GM18505 (cell line): ENCODE data around the gene OSBPL8.

Experiments used
- ATAC-seq: cut with Tn5 transposase; IDR thresholded peaks from one replicate; pipeline ENCODE4 v1.9.1; 2021; ENCODE audit not compliant: unreplicated experiment
- POLR2A ChIP-seq: IDR thresholded peaks from 4 replicates; pipeline ENCODE4 v1.6.1; 2011; ENCODE audit warnings: borderline replicate concordance; ENCODE audit not compliant: insufficient read depth, insufficient read length; ENCODE audit errors: extremely low read depth

Gene OSBPL8

DNA sequence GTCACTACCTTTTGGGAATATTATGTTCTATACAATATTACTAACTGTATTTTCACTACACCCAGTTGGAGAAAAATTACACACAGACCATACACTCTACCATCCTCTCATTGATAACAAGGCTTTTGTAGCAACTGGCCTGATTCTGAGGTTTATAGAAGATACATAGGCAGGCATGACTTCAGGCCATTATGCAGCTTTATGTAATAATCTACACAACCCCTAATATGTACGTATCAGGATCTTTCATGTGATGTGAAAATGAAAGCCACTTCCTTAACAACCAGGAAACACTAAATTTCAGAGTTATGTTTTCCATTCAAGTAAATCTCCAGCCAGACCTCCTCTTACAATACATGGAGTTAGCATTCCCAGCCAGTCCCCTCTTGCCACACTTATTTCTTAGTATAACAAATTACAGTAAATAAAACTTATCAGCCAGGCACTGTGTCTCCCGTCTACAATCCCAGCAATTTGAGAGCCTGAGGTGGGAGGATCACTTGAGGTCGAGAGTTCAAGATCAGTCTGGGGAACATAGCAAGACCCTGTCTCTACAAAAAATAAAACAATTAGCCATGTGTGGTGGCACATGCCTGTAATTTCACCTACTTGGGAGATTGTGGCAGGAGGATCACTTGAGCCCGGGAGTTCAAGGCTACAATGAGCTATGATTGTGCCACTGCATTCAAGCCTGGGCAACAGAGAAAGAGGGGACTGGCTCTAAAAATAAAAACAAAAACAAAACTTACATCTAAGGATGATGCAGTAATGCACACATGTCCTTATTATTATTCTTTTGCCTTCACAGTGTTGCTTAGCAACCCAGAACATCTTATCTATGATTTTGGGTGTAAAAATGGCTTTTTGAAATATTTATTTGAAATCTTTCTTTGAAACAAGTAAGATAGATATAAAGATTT, 10.4 kb upstream of the OSBPL8 start:
- no peak for ATAC-seq
- no peak for TF ChIP-seq POLR2A

DNA sequence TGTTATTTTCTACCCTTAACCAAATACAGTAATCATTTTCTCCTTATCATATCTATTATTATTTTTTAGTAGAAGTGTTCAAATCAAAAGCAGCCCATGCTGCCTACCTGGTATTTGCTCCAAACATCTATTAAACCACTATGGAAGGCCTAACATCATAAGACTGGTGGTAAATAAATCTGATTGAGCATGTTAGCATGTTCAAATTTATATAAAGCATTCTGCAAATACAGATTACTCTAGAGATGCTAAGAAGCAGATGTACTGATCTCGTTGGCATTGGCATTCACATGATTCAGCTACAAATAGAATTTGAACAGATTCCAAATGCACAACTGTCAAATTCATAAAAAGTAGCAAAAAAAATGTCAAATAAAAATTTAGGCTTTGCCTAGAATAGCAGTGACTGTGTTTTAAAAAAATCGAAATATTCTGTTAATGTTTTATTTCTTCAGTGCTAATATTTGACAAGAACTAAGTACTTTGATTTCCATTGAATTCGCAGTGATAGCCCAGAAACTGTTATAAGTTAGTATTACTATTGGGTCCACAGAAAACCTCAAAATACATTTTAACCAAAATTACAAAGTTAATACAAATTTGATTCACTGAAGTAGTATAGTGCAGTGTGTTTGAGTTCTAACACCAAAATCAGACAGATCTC, 9.4 kb upstream of the OSBPL8 start:
- TF ChIP-seq POLR2A: no peak
- ATAC-seq: no peak

DNA sequence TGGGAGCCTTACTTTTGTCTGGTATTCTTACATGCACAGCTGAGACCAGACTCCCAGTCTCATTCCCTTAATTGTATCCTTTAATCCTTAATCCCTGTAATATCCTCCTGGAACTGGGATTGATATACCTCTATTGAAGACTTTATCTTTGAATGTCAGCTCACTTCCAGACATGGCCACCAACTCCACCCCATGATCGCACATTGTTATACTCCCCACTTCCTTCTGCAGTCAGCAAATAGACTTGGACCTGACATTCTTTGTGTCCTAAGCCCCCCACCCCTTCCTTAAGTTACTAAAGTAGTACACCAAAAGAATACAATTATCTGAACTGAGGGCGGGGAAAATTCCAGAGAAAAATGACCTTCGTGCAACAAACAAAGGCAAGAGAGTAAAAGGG, 8.6 kb upstream of the OSBPL8 start:
- no peak for ATAC-seq
- no peak for TF ChIP-seq POLR2A

DNA sequence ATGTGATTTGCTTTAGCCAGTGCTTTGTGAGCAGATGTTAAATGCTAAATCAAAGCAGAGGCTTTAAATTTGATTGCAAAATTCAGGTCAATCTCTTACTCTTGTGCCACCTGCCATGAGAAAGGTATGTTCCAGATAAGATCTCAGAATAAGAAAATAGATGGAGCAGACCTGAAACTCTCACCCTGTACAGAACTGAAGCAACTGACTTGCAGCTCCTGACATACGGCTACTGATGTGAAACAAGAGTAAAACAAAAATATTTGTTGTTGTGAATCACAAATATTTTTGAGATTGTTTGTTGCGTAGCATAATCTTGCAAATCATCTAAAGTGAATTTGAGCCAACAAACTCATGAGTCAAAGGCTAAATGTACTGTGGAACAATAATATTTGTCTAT, 3.5 kb upstream of the OSBPL8 start:
- no peak for TF ChIP-seq POLR2A
- ATAC-seq: no peak

DNA sequence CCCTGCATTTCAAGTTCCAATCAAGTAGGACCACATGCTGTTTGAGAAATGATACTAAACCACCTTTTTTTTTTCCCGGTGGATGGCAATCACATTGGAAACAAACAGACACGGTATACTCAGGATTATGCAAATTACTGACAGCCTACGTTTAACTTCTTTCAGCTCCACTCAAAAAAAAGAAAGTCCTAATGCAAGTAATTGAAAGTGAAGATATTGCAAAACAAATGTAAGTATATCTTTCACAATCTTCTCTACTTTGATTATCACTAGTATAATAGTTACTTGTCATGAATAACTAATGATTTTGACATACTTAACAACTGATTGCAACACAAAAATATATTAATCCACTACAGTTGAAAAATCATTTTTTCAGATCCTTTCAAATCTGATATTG, 2.6 kb upstream of the OSBPL8 start:
- ATAC-seq: no peak
- TF ChIP-seq POLR2A: no peak

DNA sequence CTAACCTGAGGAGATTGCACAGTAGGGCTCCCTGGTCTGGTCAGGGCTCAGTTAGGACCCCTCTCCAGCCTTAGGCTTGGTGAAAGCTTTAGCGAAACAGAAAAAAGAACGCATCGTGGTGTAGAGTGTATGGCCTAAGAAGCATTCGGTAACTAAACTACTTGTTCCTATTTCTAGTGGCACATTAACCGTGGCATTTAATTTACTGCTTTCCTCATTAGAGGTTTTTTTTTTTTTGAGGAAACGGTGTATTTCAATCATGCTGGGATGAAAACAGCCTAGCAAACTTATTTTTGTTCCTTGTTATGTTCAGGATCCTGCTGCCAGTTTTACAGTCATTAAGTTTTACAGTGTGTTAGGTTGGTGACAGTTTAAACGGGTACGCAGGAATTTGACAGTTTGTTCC, 518 bp upstream of the OSBPL8 start:
- TF ChIP-seq POLR2A: no peak
- peak; percentile 40 for ATAC-seq

DNA sequence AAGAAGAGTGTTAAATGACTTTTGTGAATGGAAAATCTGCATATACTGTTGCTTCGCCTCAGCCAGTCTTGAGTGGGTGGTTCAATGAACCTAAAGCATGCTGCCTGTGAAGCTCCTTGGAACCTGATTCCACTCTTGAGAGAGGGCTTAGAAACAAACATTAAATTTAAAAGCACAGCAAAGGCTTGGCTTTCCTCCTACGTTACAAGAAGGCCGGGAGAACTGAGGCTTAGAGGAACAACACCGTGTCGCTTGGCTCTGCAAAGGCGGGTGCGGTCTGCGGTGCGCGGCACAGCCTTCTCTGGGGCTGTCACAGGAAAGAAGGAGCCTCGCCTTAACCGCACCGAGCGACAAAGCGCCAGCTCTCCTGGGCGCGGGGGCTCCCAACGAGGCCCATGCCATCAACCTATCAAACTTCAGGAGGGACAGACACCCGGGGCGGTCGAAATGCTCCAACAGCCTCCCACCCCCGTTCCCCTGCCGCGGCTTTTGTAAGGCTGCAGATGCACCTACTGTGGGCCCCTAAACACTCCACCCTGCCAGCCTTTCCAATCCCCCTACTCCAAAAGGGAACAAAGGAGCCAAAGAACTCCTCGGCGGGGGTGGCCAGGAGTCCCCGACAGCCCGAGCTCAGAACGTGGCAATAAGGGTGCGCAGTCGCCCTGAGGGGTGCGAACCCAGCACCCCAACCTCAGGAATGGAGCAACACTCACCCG, 729 bp downstream of the OSBPL8 start:
- TF ChIP-seq POLR2A: no peak
- peak; percentile 52 for ATAC-seq

DNA sequence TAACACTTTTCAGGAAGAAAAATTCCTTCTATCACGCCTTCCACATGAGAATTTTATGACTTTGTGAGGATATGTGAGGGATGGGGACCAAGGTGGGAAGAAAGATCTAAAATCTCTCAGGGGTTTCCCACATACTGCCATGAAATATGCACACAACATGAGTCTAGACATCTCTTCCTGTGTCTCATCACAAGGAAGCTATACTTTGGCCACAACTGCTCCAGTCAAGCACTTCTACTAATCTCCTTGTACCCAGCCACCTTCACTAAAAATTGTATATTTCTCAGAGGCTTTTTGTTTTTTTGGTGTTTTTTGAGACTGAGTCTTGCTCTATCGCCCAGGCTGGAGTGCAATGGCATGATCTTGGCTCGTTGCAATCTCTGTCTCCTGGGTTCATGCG, 3.2 kb downstream of the OSBPL8 start:
- TF ChIP-seq POLR2A: no peak
- no peak for ATAC-seq

DNA sequence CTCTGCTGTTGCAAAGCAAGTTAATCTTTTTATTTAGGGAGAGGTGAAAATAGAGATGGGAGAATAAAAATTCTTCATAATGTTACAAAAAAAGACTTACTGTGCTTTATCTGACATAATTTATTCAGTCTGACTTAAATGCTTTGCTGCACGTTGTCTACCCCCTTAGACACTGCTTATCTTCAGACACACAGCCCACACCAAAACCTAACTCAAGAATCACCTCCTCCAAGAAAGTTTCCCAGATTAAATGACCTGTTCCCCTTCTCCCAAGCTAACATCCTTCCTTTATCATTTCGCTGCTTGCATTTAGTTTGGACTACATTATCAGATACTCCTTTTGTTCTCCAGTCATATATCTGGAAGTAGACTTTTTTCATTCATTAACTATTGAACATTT, 3.8 kb downstream of the OSBPL8 start:
- no peak for TF ChIP-seq POLR2A
- ATAC-seq: no peak

DNA sequence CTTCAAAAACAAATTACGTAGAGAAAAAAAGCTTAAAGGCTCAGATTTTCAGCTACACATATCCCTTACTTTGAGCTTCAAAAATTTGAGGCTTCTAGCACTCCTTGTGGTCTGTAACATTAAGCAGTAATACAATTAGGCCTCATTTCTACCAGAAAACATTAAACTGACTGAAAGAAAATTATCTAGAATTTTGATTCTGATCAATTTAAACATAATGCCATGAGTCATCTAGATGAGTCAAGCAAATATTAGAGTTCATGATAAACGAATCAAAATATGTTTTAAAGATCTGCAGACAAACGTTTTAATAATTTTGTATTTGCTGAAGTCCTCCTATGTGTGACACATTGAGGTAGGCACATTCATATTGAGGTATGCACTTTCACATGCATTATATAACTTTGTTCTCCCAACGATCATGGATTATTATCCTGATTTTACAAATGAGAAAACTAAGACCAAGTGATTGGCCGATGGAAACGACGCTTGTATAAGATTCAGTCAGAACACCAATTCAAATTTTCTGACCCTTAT, 4.3 kb downstream of the OSBPL8 start:
- ATAC-seq: no peak
- TF ChIP-seq POLR2A: no peak

DNA sequence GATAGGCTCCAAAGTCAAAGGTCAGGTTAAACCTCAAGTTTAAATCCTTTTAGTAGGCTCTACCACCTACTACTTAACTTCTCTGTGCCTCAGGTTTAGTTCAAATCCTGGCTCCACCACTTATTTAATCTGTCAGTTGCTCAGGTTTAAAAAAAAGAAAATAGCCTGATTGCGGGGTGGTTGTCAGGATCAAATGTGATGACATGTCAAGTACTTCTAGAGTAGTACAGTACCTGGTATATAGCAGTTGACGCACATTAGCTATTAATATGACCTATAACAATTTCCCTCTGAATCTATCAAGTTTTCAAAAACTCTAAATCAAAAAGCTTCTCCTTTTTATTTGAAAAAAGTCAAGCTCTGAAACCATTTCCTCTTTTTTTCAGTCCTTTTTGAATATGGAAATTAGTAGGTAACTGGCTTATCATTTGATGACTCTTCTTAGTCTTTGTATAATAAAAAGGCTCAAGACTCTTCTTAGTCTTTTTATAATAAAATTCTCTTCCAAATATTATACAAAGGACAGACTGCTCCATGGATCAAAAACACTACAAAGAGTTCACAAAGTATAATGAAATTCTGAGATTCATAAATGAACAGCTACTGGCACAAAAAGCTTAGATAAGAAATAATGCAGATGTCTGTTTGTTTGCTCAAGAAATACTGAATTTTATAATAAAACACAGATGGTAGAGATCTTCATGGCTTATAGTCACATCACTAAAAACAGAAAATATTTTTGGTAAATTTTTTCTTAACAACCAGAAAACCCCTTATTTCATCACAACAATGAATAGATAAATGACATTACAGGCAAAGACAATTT, 5.0 kb downstream of the OSBPL8 start:
- no peak for ATAC-seq
- no peak for TF ChIP-seq POLR2A

DNA sequence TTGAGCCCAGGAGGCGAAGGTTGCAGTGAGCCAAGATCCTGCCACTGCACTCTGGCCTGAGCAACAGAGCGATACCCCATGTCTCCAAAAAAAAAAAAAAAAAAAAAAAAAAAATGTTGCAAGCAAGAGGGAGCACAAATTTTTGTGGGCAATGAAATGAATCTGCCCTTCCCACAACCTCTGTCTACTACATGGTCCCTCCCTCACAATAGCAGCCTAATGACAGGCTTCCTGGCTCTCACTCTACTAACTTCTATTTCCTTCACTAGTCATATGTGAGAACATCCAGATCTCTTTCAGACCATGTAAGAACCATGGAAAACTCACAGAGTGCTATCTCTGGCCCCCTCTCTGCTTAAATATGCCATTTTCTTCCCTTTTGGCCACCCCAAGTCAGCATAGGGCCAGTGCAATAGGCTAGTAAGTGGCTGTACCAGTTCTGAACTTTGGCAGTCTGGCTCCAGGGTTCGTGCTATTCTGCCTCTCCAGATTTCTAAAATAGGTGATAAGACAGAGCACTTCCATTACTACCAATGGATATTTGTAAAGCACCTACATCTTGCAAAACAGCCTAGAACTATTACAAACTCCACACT, 7.1 kb downstream of the OSBPL8 start:
- TF ChIP-seq POLR2A: no peak
- ATAC-seq: no peak
